ENCODE results near the gene PTGES2. TPM values are rescaled to one million over a fixed set of nuclear protein-coding genes. Genes with fewer than 3 reads are reported as not detected.

PTGES2 gene
- total and polyA plus RNA-seq, 2 of the 13 experiments (the other 11 are each of a cell fraction or from before 2014, with no cell fraction given), result 63.7 to 79.8 TPM

DNA sequence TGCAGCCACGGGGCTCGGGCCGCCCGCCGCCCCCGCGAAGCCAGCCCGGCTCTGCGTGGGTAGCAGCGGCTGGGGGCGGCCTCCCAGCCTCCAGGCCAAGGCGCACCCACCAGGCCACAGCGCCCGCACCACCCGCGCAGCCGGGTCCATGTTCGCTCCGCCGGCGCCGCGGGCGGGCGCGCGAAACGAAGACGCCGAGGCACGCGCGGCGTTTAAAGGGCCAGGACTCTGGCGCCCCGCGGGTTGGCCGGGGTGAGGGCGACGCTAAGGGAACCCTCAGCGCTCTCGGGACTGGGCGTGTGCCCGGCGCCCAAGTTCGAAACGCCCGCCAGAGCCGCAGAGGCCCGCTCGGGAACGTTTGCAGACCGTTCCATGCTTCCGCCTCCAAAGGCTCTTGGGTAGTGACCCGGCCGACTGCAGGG is at the start of gene PTGES2 (continued):
- TF ChIP-seq ZHX2 (IDR thresholded peaks at IDR 0.05; ENCODE audit: low read depth), result no peak; the same call in 1 of the 2 replicates
- TF ChIP-seq ZHX2 (CRISPR knock-in tag; IDR thresholded peaks at IDR 0.05; ENCODE audit: borderline replicate concordance), result no peak
- TF ChIP-seq KDM2A (CRISPR knock-in tag; IDR thresholded peaks at IDR 0.05; ENCODE audit: borderline replicate concordance, low read depth), result peak; percentile 32; the same call in 1 of the 2 replicates
- no peak for TF ChIP-seq CENPX (CRISPR knock-in tag; IDR thresholded peaks at IDR 0.05)
- TF ChIP-seq ZNF550 (CRISPR knock-in tag; IDR thresholded peaks at IDR 0.05; ENCODE audit: borderline replicate concordance), result no peak
- no peak for TF ChIP-seq RFX5 (IDR thresholded peaks at IDR 0.05; ENCODE audit: low read depth, low read length)
- TF ChIP-seq CCDC6 (CRISPR knock-in tag; IDR thresholded peaks at IDR 0.05), result peak; percentile 86; the same call in 1 of the 2 replicates
- TF ChIP-seq XBP1 (CRISPR knock-in tag; IDR thresholded peaks at IDR 0.05), result no peak
- TF ChIP-seq, protein P1, sequence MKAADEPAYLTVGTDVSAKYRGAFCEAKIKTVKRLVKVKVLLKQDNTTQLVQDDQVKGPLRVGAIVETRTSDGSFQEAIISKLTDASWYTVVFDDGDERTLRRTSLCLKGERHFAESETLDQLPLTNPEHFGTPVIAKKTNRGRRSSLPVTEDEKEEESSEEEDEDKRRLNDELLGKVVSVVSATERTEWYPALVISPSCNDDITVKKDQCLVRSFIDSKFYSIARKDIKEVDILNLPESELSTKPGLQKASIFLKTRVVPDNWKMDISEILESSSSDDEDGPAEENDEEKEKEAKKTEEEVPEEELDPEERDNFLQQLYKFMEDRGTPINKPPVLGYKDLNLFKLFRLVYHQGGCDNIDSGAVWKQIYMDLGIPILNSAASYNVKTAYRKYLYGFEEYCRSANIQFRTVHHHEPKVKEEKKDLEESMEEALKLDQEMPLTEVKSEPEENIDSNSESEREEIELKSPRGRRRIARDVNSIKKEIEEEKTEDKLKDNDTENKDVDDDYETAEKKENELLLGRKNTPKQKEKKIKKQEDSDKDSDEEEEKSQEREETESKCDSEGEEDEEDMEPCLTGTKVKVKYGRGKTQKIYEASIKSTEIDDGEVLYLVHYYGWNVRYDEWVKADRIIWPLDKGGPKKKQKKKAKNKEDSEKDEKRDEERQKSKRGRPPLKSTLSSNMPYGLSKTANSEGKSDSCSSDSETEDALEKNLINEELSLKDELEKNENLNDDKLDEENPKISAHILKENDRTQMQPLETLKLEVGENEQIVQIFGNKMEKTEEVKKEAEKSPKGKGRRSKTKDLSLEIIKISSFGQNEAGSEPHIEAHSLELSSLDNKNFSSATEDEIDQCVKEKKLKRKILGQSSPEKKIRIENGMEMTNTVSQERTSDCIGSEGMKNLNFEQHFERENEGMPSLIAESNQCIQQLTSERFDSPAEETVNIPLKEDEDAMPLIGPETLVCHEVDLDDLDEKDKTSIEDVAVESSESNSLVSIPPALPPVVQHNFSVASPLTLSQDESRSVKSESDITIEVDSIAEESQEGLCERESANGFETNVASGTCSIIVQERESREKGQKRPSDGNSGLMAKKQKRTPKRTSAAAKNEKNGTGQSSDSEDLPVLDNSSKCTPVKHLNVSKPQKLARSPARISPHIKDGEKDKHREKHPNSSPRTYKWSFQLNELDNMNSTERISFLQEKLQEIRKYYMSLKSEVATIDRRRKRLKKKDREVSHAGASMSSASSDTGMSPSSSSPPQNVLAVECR (CRISPR knock-in tag; IDR thresholded peaks at IDR 0.05; ENCODE audit: borderline replicate concordance), result peak; percentile 63
- TF ChIP-seq, protein P2, sequence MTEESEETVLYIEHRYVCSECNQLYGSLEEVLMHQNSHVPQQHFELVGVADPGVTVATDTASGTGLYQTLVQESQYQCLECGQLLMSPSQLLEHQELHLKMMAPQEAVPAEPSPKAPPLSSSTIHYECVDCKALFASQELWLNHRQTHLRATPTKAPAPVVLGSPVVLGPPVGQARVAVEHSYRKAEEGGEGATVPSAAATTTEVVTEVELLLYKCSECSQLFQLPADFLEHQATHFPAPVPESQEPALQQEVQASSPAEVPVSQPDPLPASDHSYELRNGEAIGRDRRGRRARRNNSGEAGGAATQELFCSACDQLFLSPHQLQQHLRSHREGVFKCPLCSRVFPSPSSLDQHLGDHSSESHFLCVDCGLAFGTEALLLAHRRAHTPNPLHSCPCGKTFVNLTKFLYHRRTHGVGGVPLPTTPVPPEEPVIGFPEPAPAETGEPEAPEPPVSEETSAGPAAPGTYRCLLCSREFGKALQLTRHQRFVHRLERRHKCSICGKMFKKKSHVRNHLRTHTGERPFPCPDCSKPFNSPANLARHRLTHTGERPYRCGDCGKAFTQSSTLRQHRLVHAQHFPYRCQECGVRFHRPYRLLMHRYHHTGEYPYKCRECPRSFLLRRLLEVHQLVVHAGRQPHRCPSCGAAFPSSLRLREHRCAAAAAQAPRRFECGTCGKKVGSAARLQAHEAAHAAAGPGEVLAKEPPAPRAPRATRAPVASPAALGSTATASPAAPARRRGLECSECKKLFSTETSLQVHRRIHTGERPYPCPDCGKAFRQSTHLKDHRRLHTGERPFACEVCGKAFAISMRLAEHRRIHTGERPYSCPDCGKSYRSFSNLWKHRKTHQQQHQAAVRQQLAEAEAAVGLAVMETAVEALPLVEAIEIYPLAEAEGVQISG (CRISPR knock-in tag; IDR thresholded peaks at IDR 0.05), result peak; percentile 57; the same call in 1 of the 2 replicates
- no peak for TF ChIP-seq CREM (IDR thresholded peaks at IDR 0.05)
- TF ChIP-seq CREM (CRISPR knock-in tag; IDR thresholded peaks at IDR 0.05), result no peak
- no peak for TF ChIP-seq U2AF1 (optimal IDR thresholded peaks at IDR 0.05; ENCODE audit: low read depth, low read length)
- peak; percentile 37; the same call in 1 of the 2 replicates for TF ChIP-seq TFDP2 (CRISPR knock-in tag; IDR thresholded peaks at IDR 0.05)
- TF ChIP-seq PHF5A (CRISPR knock-in tag; IDR thresholded peaks at IDR 0.05; ENCODE audit: low read depth, unreplicated experiment), result peak; percentile 2
- no peak for TF ChIP-seq ZNF354B (CRISPR knock-in tag; IDR thresholded peaks at IDR 0.05)
